Measurements from ENCODE around the gene TMEM63C. TPM values are rescaled to one million over a fixed set of nuclear protein-coding genes. Genes with fewer than 3 reads are reported as not detected.

Gene TMEM63C
- total RNA-seq, 1 experiment from 2014 or later, result 9.3 TPM

DNA sequence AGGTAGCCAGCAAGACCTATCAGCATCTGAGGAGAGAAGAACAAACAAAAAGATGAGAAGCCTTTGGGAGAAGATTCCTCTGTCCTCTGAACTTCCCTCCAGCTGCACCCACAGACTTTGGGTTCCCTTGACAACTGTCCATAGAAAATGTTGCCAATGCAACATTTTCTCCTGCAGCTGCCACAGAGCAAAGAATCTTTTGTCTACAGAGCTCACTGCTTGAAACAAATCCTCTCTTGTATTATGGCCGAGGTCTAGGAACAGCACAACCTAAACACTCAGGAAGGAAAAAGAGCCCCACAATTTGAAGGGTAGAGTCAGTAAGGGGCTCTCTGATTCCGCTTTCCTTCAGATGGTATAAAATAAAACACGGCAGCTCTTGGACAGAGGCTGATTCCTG is 124.8 kb downstream of the TMEM63C start:
- CTCF ChIA-PET, result interaction anchor here (1.4 to 1.8 kb wide), 2 partner anchors 9 to 151 kb away, joined by 5 to 23 read pairs; no protein-coding TSS in a partner anchor

DNA sequence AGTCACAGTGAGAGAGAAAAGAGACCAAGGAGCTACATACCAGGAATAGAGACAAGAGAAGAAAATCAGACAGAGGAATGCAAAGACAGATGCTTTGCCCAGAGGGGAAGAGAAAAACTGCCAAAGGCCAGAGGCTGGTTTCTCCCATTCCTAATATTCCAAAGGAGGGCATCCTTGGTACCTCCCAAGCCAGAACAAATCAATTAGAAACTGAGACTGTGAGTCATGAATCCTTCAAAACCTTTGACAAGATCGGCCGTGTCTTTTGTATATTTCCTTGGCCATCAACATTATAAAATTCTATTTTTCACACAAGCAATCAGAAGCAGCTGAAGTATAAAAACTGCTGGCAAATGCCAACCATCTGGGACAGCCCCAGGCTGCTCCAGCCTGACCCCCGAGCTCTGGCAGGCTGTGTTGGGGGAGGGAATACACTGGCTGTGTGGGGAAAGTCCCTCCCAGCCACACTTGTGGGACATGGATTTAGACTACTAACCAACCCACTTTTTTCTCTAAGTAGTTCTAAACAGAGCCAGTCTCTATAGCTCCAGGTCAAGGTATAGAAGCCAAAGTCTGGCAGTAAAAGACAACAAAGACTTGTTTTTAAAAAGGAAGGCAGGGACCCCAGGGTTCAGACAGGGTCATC is 125.4 kb downstream of the TMEM63C start:
- Mint-ChIP-seq H3K36me3 (ENCODE audit: insufficient read depth, unreplicated experiment) (no peaks in the 10 kb centered on the region), H3K4me1 (ENCODE audit: insufficient read depth, unreplicated experiment) (peaks cover 49% of the 10 kb centered on the region), H3K9me3 (ENCODE audit: unreplicated experiment) (no peaks in the 10 kb centered on the region), H3K27me3 (ENCODE audit: insufficient read depth, unreplicated experiment) (no peaks in the 10 kb centered on the region), H3K4me3 (ENCODE audit: unreplicated experiment) (no peak overlapping the region), H3K27ac (ENCODE audit: low read depth, unreplicated experiment) (peak overlapping the region; percentile 67)
- no peak for TF ChIP-seq CTCF (IDR thresholded peaks at IDR 0.05; ENCODE audit: unreplicated experiment)
- no TSS peak for BruUV-seq (replicated peaks)
- CTCF ChIA-PET, result interaction anchor here (1.4 to 1.8 kb wide), 2 partner anchors 9 to 152 kb away, joined by 5 to 23 read pairs; no protein-coding TSS in a partner anchor
- no peak for DNase-seq (ENCODE audit: unreplicated experiment)
- POLR2A ChIA-PET, result interaction anchor here (0.6 to 1.4 kb wide), 3 partner anchors 13 to 372 kb away, joined by 3 to 4 read pairs (median 3); no protein-coding TSS in a partner anchor
- intact Hi-C loops (cut with micrococcal nuclease), result loop anchor here (10.0 kb wide), 1 partner anchor 432 kb away; no protein-coding TSS in a partner anchor

More for the DNA sequence above, 124.8 kb downstream of the TMEM63C start:
- no peaks in the 10 kb centered on the region for H3K27me3 Mint-ChIP-seq (ENCODE audit: insufficient read depth, unreplicated experiment)
- no TSS peak for BruUV-seq (replicated peaks)
- intact Hi-C loops (cut with micrococcal nuclease), result loop anchor here (10.0 kb wide), 1 partner anchor 432 kb away; no protein-coding TSS in a partner anchor
- DNase-seq (ENCODE audit: unreplicated experiment), result no peak
- no peaks in the 10 kb centered on the region for H3K9me3 Mint-ChIP-seq (ENCODE audit: unreplicated experiment)
- H3K4me3 Mint-ChIP-seq (ENCODE audit: unreplicated experiment), result no peak overlapping the region
- POLR2A ChIA-PET, result interaction anchor here (0.6 to 1.4 kb wide), 2 partner anchors 14 to 372 kb away, joined by 3 to 4 read pairs; no protein-coding TSS in a partner anchor
- TF ChIP-seq CTCF (IDR thresholded peaks at IDR 0.05; ENCODE audit: unreplicated experiment), result no peak
- H3K27ac Mint-ChIP-seq (ENCODE audit: low read depth, unreplicated experiment), result peak overlapping the region; percentile 67
- no peaks in the 10 kb centered on the region for H3K36me3 Mint-ChIP-seq (ENCODE audit: insufficient read depth, unreplicated experiment)
- peaks cover 45% of the 10 kb centered on the region for H3K4me1 Mint-ChIP-seq (ENCODE audit: insufficient read depth, unreplicated experiment)

Small RNA genes lying within 50 kb of the gene (microRNA-seq; reads per million reads assigned to microRNA genes)
- gene MIR1260A, result not detected

Other genes with a start within 250 kb of the TMEM63C start
- gene IRF2BPL, start 153.1 kb upstream of the TMEM63C start, total RNA-seq (2022), result 22.1 and 26.0 TPM in 2 replicates
- 9.7 and 11.4 TPM in 2 replicates for gene CIPC, start 83.5 kb upstream of the TMEM63C start, total RNA-seq (2022)
- not detected in 2 replicates for gene ZDHHC22, start 40.0 kb upstream of the TMEM63C start, total RNA-seq (2022)
- gene NGB, start 89.4 kb downstream of the TMEM63C start, total RNA-seq (2022), result not detected in 2 replicates
- 32.1 and 33.0 TPM in 2 replicates for gene POMT2, start 139.1 kb downstream of the TMEM63C start, total RNA-seq (2022)
- 36.8 and 40.1 TPM in 2 replicates for gene GSTZ1, start 139.2 kb downstream of the TMEM63C start, total RNA-seq (2022)
- gene TMED8, start 195.3 kb downstream of the TMEM63C start, total RNA-seq (2022), result 9.3 and 12.9 TPM in 2 replicates
- gene SAMD15, start 195.6 kb downstream of the TMEM63C start, total RNA-seq (2022), result 0.81 and 0.86 TPM in 2 replicates
- 0.58 and 1.4 TPM in 2 replicates for gene NOXRED1, start 241.7 kb downstream of the TMEM63C start, total RNA-seq (2022)